Measurements from ENCODE around the gene FOXK1. TPM values are rescaled to one million over a fixed set of nuclear protein-coding genes. Genes with fewer than 3 reads are reported as not detected.

The FOXK1 gene
- total RNA-seq, 1 donor from 2014 or later, result 53.6 TPM

GRCh38 chr7:4809666-4810065 is 127.6 kb downstream of the FOXK1 start:
- no peak overlapping the region for H3K27ac Mint-ChIP-seq (ENCODE audit: unreplicated experiment)
- no peaks in the 10 kb centered on the region for H3K4me1 Mint-ChIP-seq (ENCODE audit: low read depth, unreplicated experiment)
- H3K4me3 Mint-ChIP-seq (ENCODE audit: unreplicated experiment), result no peak overlapping the region
- Histone ChIP-seq H3K36me3 (ENCODE audit: insufficient read depth, low read length) (no peaks in the 10 kb centered on the region), H3K4me3 (ENCODE audit: insufficient read depth, low read depth, low read length) (no peak overlapping the region), H3K9ac (ENCODE audit: low read length) (no peak overlapping the region), H2AFZ (ENCODE audit: low read depth, low read length) (no peak overlapping the region), H3K9me3 (ENCODE audit: insufficient read depth, low read depth, low read length) (no peaks in the 10 kb centered on the region), H3K79me2 (ENCODE audit: insufficient read depth, low read length) (no peaks in the 10 kb centered on the region), H3K27ac (ENCODE audit: low read depth, low read length) (no peak overlapping the region), H3K4me1 (ENCODE audit: insufficient read depth, low read length) (no peaks in the 10 kb centered on the region), H4K20me1 (ENCODE audit: insufficient read depth, low read length) (no peaks in the 10 kb centered on the region), H3K27me3 (ENCODE audit: insufficient read depth, low read length) (no peaks in the 10 kb centered on the region), H3K4me2 (ENCODE audit: low read length) (no peak overlapping the region)
- H3K9me3 Mint-ChIP-seq (ENCODE audit: unreplicated experiment), result peaks cover 12% of the 10 kb centered on the region
- FAIRE-seq (no peak), DNase-seq (ENCODE audit: low read depth) (no peak)
- H3K36me3 Mint-ChIP-seq (ENCODE audit: low read depth, unreplicated experiment), result peaks cover 4% of the 10 kb centered on the region
- peaks cover 28% of the 10 kb centered on the region for H3K27me3 Mint-ChIP-seq (ENCODE audit: low read depth, unreplicated experiment)
- no peak for TF ChIP-seq EZH2 (IDR thresholded peaks at IDR 0.05; ENCODE audit: insufficient read depth, low read length)
- TF ChIP-seq CTCF (IDR thresholded peaks at IDR 0.05; ENCODE audit: insufficient read depth, low read depth, low read length), result no peak

- H3K9ac ChIP-seq (ENCODE audit: low read length), result no peak overlapping the region
- FAIRE-seq, result no peak
Measured at GRCh38 chr7:4814433-4814832, 132.3 kb downstream of the FOXK1 start.

More at GRCh38 chr7:4814433-4814832, 132.3 kb downstream of the FOXK1 start:
- DNase-seq (ENCODE audit: low read depth), result no peak
- TF ChIP-seq CTCF (IDR thresholded peaks at IDR 0.05; ENCODE audit: insufficient read depth, low read depth, low read length), result no peak
- TF ChIP-seq EZH2 (IDR thresholded peaks at IDR 0.05; ENCODE audit: insufficient read depth, low read length), result no peak
- no peaks in the 10 kb centered on the region for H3K79me2 ChIP-seq (ENCODE audit: insufficient read depth, low read length)
- H3K9me3 Mint-ChIP-seq (ENCODE audit: unreplicated experiment), result peaks cover 12% of the 10 kb centered on the region
- H3K27ac ChIP-seq (ENCODE audit: low read depth, low read length), result no peak overlapping the region
- H3K9me3 ChIP-seq (ENCODE audit: insufficient read depth, low read depth, low read length), result no peaks in the 10 kb centered on the region
- H2AFZ ChIP-seq (ENCODE audit: low read depth, low read length), result no peak overlapping the region
- H4K20me1 ChIP-seq (ENCODE audit: insufficient read depth, low read length), result no peaks in the 10 kb centered on the region
- no peak overlapping the region for H3K4me3 Mint-ChIP-seq (ENCODE audit: unreplicated experiment)
- peaks cover 18% of the 10 kb centered on the region for H3K27me3 Mint-ChIP-seq (ENCODE audit: low read depth, unreplicated experiment)
- H3K27ac Mint-ChIP-seq (ENCODE audit: unreplicated experiment), result no peak overlapping the region
- H3K4me1 ChIP-seq (ENCODE audit: insufficient read depth, low read length), result no peaks in the 10 kb centered on the region
- no peak overlapping the region for H3K4me2 ChIP-seq (ENCODE audit: low read length)
- H3K27me3 ChIP-seq (ENCODE audit: insufficient read depth, low read length), result no peaks in the 10 kb centered on the region
- peaks cover 2% of the 10 kb centered on the region for H3K36me3 Mint-ChIP-seq (ENCODE audit: low read depth, unreplicated experiment)
- no peak overlapping the region for H3K4me3 ChIP-seq (ENCODE audit: insufficient read depth, low read depth, low read length)
- no peaks in the 10 kb centered on the region for H3K4me1 Mint-ChIP-seq (ENCODE audit: low read depth, unreplicated experiment)
- H3K36me3 ChIP-seq (ENCODE audit: insufficient read depth, low read length), result no peaks in the 10 kb centered on the region
